ENCODE results near the gene PEX5.

PEX5 gene

DNA sequence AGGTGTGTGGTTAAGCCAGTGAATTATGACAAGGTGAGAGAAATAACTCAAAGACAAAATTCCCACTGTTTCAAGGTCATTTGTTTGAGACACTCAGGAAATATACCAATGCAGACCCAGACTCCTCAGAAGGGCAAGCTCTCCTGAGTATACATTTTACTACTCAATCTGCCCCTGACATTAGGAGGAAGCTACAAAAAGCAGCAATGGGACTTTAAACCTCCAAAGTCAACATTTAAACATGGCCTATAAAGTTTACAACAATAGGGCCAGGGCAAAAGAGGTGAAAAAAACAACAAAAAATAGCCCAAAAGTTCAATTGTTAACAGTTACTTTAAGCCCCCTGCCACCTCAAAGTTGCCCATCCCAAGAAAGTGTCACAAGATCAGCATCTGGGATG lies 19.5 kb upstream of the PEX5 start:
- no peaks in the 10 kb centered on the region for H3K36me3 ChIP-seq (ENCODE audit: low read depth)
- H3K4me1 ChIP-seq (ENCODE audit: insufficient read depth, poor library complexity, severe bottlenecking): no peaks in the 10 kb centered on the region
- no peaks in the 10 kb centered on the region for H3K27me3 ChIP-seq (ENCODE audit: insufficient read depth, poor library complexity, severe bottlenecking)
- no peak overlapping the region for H3K27ac ChIP-seq (ENCODE audit: poor library complexity, severe bottlenecking)
- TF ChIP-seq, protein P1, sequence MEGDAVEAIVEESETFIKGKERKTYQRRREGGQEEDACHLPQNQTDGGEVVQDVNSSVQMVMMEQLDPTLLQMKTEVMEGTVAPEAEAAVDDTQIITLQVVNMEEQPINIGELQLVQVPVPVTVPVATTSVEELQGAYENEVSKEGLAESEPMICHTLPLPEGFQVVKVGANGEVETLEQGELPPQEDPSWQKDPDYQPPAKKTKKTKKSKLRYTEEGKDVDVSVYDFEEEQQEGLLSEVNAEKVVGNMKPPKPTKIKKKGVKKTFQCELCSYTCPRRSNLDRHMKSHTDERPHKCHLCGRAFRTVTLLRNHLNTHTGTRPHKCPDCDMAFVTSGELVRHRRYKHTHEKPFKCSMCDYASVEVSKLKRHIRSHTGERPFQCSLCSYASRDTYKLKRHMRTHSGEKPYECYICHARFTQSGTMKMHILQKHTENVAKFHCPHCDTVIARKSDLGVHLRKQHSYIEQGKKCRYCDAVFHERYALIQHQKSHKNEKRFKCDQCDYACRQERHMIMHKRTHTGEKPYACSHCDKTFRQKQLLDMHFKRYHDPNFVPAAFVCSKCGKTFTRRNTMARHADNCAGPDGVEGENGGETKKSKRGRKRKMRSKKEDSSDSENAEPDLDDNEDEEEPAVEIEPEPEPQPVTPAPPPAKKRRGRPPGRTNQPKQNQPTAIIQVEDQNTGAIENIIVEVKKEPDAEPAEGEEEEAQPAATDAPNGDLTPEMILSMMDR (IDR thresholded peaks at IDR 0.05; ENCODE audit: poor library complexity, severe bottlenecking): no peak
- no peaks in the 10 kb centered on the region for H3K9me3 ChIP-seq (ENCODE audit: severe bottlenecking)
- no peak for DNase-seq (ENCODE audit: low spot score)
- no peak for ATAC-seq (ENCODE audit: low read depth)
- no peak overlapping the region for H3K4me3 ChIP-seq (ENCODE audit: severe bottlenecking)

DNA sequence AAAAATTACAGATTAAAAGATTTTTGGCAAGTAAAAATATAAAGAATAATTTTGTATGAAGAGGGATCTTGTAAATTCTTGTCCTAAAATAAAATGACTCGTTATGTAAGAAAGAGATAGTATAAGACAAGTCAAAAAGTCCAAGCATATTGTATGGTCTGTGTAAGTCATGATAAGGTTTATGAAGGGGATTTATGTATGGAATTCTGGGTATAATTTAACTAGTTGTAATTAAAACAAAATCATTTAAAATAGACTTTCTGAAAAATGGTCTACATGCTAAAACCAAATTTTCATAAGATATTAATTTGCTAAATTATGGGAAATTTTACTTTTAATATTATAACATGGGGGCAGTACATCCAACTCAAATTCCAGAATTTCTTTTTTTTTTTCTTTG lies 17.6 kb upstream of the PEX5 start:
- Histone ChIP-seq H3K9me3 (ENCODE audit: severe bottlenecking) (no peaks in the 10 kb centered on the region), H3K27ac (ENCODE audit: poor library complexity, severe bottlenecking) (no peak overlapping the region), H3K4me1 (ENCODE audit: insufficient read depth, poor library complexity, severe bottlenecking) (no peaks in the 10 kb centered on the region), H3K36me3 (ENCODE audit: low read depth) (no peaks in the 10 kb centered on the region), H3K27me3 (ENCODE audit: insufficient read depth, poor library complexity, severe bottlenecking) (no peaks in the 10 kb centered on the region), H3K4me3 (ENCODE audit: severe bottlenecking) (no peak overlapping the region)
- TF ChIP-seq, protein P1 (IDR thresholded peaks at IDR 0.05; ENCODE audit: poor library complexity, severe bottlenecking): no peak
- no peak for ATAC-seq (ENCODE audit: low read depth)
- DNase-seq (ENCODE audit: low spot score): no peak

DNA sequence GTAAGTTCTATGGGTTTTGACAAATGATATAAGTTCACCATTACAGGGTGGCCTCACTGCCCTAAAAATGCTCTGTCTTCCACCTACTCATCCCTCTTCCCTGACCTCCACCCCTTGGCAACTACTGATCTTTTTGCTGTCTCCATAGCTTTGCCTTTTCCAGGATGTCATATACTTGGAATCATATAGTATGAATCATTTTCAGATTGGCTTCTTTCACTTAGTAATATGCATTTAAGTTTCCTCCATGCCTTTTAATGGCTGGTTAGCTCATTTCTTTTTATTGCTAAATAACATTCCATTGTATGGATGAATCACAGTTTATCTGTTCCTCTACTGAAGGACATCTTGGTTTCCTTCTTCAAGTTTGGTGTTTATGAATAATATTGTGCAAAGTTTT lies 14.0 kb upstream of the PEX5 start:
- no peak for DNase-seq (ENCODE audit: low spot score)
- no peak overlapping the region for H3K4me3 ChIP-seq (ENCODE audit: severe bottlenecking)
- ATAC-seq (ENCODE audit: low read depth): peak; percentile 55
- no peak overlapping the region for H3K27ac ChIP-seq (ENCODE audit: poor library complexity, severe bottlenecking)
- no peaks in the 10 kb centered on the region for H3K27me3 ChIP-seq (ENCODE audit: insufficient read depth, poor library complexity, severe bottlenecking)
- no peaks in the 10 kb centered on the region for H3K36me3 ChIP-seq (ENCODE audit: low read depth)
- H3K4me1 ChIP-seq (ENCODE audit: insufficient read depth, poor library complexity, severe bottlenecking): no peaks in the 10 kb centered on the region
- TF ChIP-seq, protein P1 (IDR thresholded peaks at IDR 0.05; ENCODE audit: poor library complexity, severe bottlenecking): no peak
- H3K9me3 ChIP-seq (ENCODE audit: severe bottlenecking): no peaks in the 10 kb centered on the region

DNA sequence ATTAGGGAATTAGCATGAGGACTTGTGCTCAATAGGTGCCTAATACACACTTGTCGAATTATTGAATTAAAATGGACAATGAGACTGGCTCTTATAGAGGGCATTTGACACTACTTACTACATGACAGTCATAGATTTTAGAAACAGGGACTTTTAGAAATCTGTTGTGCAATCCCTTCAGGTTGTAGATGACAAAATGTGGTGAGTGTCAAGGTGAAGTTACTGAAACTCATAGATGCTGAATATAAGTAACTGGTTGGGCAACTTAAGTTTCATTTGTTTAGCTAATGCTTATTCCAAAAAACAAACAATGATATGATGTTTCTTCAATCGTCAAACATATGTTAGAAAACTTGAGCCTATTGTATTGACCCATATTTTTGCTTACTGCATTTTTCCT lies 12.9 kb upstream of the PEX5 start:
- Histone ChIP-seq H3K4me3 (ENCODE audit: severe bottlenecking) (no peak overlapping the region), H3K27me3 (ENCODE audit: insufficient read depth, poor library complexity, severe bottlenecking) (no peaks in the 10 kb centered on the region), H3K27ac (ENCODE audit: poor library complexity, severe bottlenecking) (no peak overlapping the region), H3K9me3 (ENCODE audit: severe bottlenecking) (no peaks in the 10 kb centered on the region), H3K36me3 (ENCODE audit: low read depth) (no peaks in the 10 kb centered on the region), H3K4me1 (ENCODE audit: insufficient read depth, poor library complexity, severe bottlenecking) (no peaks in the 10 kb centered on the region)
- ATAC-seq (ENCODE audit: low read depth) (no peak), DNase-seq (ENCODE audit: low spot score) (no peak)
- TF ChIP-seq, protein P1 (IDR thresholded peaks at IDR 0.05; ENCODE audit: poor library complexity, severe bottlenecking): no peak

DNA sequence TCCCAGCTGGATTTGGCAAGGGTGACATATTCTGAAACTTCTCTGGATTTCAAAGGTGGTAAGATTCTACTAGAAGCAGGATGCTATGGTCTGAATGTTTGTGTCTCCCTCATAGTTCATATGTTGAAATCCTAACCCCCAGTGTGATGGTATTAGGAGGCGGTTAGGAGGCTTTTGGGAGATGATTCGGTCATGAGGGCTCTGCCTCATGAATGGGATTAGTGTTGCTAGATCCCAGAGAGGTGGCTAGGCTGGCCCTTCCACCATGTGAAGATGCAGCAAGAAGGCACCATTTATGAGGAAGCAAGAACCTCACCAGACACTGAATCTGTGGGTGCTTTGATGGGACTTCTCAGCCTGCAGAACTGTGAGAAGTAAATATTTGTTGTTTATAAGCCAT lies 11.0 kb upstream of the PEX5 start:
- Histone ChIP-seq H3K27me3 (ENCODE audit: insufficient read depth, poor library complexity, severe bottlenecking) (no peaks in the 10 kb centered on the region), H3K4me1 (ENCODE audit: insufficient read depth, poor library complexity, severe bottlenecking) (no peaks in the 10 kb centered on the region), H3K27ac (ENCODE audit: poor library complexity, severe bottlenecking) (no peak overlapping the region), H3K9me3 (ENCODE audit: severe bottlenecking) (no peaks in the 10 kb centered on the region), H3K4me3 (ENCODE audit: severe bottlenecking) (no peak overlapping the region), H3K36me3 (ENCODE audit: low read depth) (no peaks in the 10 kb centered on the region)
- ATAC-seq (ENCODE audit: low read depth) (no peak), DNase-seq (ENCODE audit: low spot score) (no peak)
- TF ChIP-seq, protein P1 (IDR thresholded peaks at IDR 0.05; ENCODE audit: poor library complexity, severe bottlenecking): no peak
